BE2C (cell line): ENCODE results near the gene DQX1.
A peak's percentile ranks its signal among the peaks of the same experiment; 100 is the strongest.

Experiments used
- DNase-seq: peaks from one replicate; pipeline ENCODE4 v3.0.0-alpha.2; 2020
- H3K27me3 ChIP-seq: fragments of 250-450 bp; sonication (Bioruptor Pico); 2 replicates; pipeline ENCODE4 v1.5.1; 2020; ENCODE audit warnings: mild to moderate bottlenecking
- H3K36me3 ChIP-seq: fragments of 250-450 bp; sonication (Bioruptor Pico); 2 replicates; pipeline ENCODE4 v1.5.1; 2020; ENCODE audit warnings: mild to moderate bottlenecking
- H3K4me1 ChIP-seq: fragments of 250-450 bp; sonication (Bioruptor Pico); 2 replicates; pipeline ENCODE4 v1.5.1; 2020
- H3K4me3 ChIP-seq: 2 replicates; pipeline ENCODE4 v1.5.1; 2011; ENCODE audit warnings: low read depth, low read length
- H3K9me3 ChIP-seq: fragments of 250-450 bp; sonication (Bioruptor Pico); 2 replicates; pipeline ENCODE4 v1.5.1; 2020
- CTCF ChIP-seq: IDR thresholded peaks from 2 replicates; pipeline ENCODE4 v1.5.1; 2012; ENCODE audit warnings: mild to moderate bottlenecking, low read depth, low read length

The DQX1 gene

DNA sequence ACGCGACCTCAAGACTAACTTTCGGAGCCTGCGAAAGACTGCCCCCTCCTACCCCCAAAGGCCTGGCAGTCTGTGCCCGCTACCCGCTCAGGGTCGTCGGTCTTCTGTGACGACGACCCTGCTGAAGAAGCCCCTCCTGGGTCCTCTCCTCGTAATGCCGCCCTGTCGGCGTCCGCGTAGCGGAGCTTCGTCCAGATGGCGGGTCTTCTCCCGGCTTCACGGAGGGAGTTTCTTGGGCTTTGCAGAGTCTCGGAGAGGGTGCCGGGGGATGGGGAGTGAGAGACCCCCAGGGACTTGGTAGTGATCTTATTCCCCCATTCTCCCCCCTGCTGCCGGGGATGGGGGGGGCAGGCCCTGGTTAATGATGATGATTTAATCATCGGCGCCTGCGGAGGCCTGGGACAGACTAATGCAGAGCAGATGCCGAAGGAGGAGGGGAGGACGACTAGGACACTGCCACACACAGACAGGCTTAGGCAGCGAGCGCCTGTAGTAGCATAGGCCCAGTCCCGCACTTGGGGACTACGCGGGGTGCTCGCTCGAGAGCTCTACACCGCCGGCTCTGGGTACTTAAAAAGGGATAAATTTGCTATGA lies 18.0 kb downstream of the DQX1 start:
- H3K9me3 ChIP-seq, result no peaks in the 10 kb centered on the region
- H3K4me1 ChIP-seq, result peaks cover 11% of the 10 kb centered on the region
- peaks cover 26% of the 10 kb centered on the region for H3K36me3 ChIP-seq
- no peaks in the 10 kb centered on the region for H3K27me3 ChIP-seq
- peak; percentile 91 for DNase-seq
- TF ChIP-seq CTCF, result no peak
- H3K4me3 ChIP-seq, result peak overlapping the region; percentile 75

- Histone ChIP-seq H3K27me3 (no peaks in the 10 kb centered on the region), H3K9me3 (no peaks in the 10 kb centered on the region), H3K4me3 (peak within 1 kb of the TSS; percentile 75), H3K4me1 (peaks cover 6% of the 10 kb centered on the region), H3K36me3 (peaks cover 26% of the 10 kb centered on the region)
- TF ChIP-seq CTCF, result peak; percentile 61
- DNase-seq, result peak; percentile 95
Measured at GRCh38 chr2:74507145-74507925, 18.7 kb downstream of the DQX1 start, which contains the start of gene PCGF1. PCGF1 (minus strand) TSS chr2:74507695; CDS start chr2:74507668, 27 bp downstream.

DNA sequence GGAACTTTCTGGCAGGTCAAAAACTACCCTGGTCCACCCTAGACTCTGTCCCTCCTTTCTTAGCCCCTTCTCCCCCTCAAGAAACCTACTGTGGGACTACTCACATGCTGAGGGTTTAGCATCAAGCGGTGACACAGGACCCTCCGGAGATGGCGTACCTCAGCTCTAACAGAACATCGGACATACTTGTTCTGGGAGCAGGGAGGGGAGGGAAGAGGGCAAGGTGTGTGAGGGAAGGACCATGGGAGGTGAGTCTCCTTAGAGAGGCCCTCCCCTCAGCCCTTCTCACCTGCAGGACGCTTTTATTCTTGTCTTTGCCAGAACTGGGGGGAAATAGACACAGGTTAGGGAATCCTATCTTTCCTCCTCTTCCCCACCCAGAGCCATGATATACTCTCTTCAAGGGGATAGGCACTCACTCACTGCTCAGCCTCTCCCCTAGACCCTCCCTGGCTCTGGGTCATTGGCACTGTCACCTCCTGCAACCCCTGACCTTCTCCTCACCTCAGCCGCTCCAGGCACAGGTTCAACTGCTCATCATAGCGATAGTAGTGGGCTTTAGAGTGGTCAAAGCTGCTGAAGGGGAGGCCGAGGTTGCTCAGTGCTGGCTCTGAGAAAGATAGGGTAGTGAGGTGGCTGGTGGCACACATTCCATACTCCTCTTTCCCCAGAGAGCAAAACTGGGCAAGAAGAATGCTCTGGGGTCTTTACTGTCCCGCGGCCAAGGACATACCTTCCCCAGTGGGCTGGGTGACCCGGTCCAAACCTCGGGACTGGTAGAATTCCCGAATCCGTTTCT lies 20.4 kb downstream of the DQX1 start:
- TF ChIP-seq CTCF, result no peak
- DNase-seq, result no peak

GRCh38 chr2:74504591-74504990 lies 21.4 kb downstream of the DQX1 start:
- peaks cover 26% of the 10 kb centered on the region for H3K36me3 ChIP-seq
- no peaks in the 10 kb centered on the region for H3K27me3 ChIP-seq
- no peak overlapping the region for H3K4me3 ChIP-seq

More for the DNA sequence above, 20.4 kb downstream of the DQX1 start:
- H3K9me3 ChIP-seq, result no peaks in the 10 kb centered on the region
- peaks cover 26% of the 10 kb centered on the region for H3K36me3 ChIP-seq
- H3K4me3 ChIP-seq, result peak overlapping the region; percentile 75
- H3K4me1 ChIP-seq, result peaks cover 9% of the 10 kb centered on the region
- H3K27me3 ChIP-seq, result no peaks in the 10 kb centered on the region

More at GRCh38 chr2:74504591-74504990, 21.4 kb downstream of the DQX1 start:
- TF ChIP-seq CTCF, result no peak
- DNase-seq, result no peak
- H3K9me3 ChIP-seq, result no peaks in the 10 kb centered on the region
- H3K4me1 ChIP-seq, result peaks cover 11% of the 10 kb centered on the region
